GM19452 (cell line): ENCODE data around the gene OSBP2.

ENCODE experiments used
- ATAC-seq: cut with Tn5 transposase; IDR thresholded peaks from one replicate; pipeline ENCODE4 v1.9.1; 2021; ENCODE audit not compliant: unreplicated experiment

OSBP2 gene

GRCh38 chr22:30864441-30865420, 170.1 kb downstream of the OSBP2 start:
- no peak for ATAC-seq

- ATAC-seq = no peak
Observed at GRCh38 chr22:30865656-30866055, 171.0 kb downstream of the OSBP2 start.

GRCh38 chr22:30866216-30866615, 171.5 kb downstream of the OSBP2 start:
- ATAC-seq = no peak

DNA sequence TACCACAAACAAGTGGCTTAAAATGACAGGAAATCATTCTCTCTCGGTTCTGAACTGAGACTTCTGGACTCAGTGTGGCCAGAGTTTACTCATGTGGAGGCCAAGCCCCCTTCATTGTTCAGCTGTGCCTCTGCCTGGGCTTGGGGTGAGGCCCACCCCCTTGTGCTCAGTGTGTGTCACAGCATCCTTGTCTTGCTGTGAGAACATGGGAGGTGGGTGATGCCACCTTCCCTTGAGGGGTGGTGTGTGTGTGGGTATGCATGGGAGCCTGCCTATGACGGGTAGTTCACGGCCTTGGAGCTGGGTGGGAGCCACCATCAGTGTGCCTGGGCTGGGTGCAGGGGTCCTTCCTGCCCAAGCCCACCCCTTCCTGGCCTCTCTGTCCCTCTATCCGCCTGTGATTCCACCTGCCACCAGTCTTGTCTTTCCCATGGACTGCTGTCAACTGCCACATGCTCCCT, 172.2 kb downstream of the OSBP2 start:
- ATAC-seq = no peak

DNA sequence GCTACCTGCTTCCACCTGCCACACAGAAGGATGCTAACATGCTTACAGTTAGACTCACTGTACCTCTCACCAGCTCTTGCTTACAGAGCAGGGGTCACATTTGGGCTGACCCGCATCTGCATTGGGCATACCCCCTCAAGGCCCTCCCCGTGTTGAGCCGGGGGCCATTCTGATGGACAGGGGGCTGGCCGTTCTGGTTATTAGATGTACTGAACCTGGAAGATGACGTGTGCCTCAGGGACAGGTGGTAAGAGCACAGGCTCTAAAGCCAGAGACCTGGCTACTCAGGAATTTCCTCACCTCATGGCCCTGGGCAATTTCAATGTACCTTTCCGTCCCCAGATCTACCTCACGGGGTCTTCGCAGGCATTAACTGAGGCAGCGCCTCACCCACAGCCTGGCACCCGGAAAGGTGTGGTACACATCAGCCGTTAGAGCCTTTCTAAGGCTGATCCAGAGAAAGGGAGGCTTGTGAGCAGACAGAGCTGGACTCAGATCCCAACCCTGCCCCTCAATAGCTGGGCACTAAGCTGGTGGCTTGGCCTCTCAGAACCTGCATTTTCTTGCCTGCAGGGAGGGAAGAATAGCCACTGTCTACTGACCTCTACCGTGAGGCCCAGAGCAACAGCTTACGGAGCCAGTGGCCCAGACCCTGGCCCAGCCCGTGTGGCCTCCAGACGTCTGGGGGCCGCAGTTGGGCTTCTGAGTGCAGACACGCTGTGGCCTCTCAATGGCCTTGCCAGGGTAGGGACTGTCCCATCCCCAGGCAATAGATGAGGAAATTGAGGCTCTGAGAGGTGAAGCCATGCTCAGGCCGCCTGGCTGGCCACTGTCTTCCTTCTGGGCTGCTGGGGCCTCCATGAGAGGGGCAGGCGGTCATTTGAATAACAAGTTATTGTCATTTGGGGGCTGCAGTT, 173.3 kb downstream of the OSBP2 start:
- ATAC-seq = no peak

GRCh38 chr22:30868663-30869385, 174.2 kb downstream of the OSBP2 start:
- no peak for ATAC-seq

GRCh38 chr22:30869667-30870395, 175.2 kb downstream of the OSBP2 start:
- ATAC-seq = no peak

DNA sequence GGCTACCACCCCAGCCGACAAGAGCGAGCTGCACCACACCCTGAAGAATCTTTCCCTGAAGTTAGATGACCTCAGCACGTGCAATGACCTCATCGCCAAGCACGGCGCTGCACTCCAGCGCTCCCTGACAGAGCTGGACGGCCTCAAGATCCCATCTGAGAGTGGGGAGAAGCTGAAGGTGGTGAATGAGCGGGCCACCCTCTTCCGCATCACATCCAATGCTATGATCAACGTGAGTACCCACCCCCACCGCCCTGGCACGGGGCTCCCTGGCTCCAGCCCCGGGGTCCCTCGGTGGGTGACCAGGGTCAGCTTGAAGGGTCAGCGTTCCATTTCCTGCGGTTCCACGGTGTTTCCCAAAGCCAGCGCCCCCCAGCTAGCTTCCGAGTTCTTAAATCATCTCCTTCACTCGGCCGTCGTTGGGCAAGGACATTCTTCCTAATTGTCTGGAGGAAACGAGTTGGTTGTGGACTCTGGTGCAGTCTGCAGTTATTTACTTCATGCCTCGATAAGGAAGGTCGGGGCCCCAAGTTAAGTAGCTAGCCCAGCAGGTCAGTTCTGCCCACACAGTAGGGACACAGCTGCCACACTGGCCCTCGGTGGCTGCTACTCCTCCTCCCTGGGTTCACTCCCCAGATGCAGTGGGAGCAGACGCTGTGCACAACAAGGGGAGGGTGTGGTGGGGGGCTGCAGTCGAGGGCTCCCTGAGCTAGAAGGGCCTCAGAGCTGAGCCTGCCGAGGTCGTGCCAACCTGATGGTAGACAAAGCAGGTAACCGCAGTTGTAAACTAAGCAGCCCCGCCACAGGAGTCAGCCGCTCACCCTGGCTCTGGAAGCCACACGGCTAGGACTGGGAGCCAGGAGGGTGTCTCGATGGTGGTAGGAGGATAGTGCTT, 176.0 kb downstream of the OSBP2 start:
- no peak for ATAC-seq

DNA sequence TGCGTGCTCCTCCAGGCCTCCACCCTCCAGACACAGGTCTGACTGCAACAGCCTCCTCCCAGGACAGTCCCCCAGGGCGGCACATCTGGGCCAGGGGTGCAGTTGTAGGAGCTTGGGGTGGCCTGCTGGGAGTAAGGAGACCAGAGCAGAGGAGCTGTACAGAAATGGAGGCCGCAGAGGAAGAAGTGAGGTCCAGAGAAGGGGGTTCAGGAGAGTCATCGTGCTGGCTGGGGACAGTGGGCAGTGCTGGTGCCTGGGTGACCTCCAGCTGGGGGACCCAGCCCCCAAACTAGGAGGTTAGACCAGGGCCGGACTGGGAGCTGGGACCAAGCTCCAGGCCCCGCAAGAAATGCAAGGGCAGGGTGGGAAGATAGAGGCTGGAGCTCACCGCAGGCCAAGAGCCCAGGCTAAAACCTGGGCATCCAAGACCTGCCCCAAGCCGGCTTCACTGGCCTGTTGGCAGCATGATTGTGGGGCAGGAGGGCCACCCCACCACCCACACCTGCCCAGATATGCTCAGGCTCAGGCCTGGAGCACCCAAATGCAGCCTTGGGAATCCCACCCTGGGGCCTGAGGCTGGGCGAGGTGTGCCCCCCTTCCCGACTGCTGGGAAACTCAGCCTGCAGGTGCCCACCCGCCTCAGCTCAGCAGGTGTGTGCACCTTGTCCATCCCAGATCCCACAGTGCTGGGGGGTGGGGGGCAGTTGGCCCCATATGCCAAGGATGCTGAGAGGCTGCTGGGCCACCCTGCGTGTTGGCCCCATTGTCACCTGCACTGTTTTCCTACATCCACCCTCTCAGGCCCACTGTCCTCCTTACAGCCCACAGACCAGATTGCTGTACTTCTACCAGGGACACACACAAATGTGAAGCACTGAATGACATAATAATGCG, 177.0 kb downstream of the OSBP2 start:
- ATAC-seq = no peak

- ATAC-seq = no peak
Observed at GRCh38 chr22:30872285-30873041, 177.8 kb downstream of the OSBP2 start.

DNA sequence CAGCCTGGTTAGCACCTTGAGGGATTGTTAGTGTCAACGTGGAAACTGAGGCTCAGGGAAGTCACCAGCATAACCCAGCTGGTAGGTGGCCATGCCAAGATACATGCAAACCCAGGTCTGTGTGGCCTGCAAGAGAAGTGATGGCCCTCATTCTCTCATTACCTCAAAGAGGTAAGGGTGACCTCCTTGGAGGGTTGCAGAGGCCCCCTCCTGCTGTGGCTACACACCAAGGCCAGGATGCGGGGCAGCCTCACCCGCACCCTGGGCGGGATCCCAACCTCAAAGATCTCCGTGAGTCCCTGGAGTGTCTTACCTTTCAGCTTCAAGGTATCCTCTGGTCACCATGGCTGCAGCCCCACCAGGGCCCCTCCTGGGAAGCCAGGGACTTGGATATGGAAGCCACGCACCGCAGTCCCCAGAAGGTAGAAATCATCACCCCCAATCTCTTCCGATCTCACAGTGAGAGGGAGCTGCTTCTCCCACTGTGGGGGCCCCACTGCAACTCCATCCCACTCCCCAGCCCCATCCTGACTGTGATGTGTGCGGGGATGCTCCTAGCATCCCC, 178.5 kb downstream of the OSBP2 start:
- no peak for ATAC-seq

DNA sequence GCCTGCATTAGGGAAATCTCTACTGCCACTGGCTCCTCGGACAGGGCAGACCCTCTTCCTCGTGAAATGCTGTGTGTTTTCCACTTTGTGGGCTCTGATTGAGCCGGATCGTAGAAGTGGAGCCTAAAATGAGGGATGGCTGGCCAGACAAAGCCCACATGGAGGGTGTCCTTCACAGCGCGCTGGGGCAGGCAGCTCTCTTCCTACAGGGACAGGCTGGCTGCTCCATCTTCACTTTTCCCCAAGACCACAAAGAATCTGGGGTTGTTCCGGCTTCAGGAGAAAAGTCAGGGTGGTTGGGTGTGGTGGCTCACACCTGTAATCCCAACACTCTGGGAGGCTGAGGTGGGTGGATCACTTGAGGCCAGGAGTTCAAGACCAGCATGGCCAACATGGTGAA, 179.0 kb downstream of the OSBP2 start:
- ATAC-seq = no peak

- no peak for ATAC-seq
Observed at GRCh38 chr22:30874431-30875370, 180.0 kb downstream of the OSBP2 start.

DNA sequence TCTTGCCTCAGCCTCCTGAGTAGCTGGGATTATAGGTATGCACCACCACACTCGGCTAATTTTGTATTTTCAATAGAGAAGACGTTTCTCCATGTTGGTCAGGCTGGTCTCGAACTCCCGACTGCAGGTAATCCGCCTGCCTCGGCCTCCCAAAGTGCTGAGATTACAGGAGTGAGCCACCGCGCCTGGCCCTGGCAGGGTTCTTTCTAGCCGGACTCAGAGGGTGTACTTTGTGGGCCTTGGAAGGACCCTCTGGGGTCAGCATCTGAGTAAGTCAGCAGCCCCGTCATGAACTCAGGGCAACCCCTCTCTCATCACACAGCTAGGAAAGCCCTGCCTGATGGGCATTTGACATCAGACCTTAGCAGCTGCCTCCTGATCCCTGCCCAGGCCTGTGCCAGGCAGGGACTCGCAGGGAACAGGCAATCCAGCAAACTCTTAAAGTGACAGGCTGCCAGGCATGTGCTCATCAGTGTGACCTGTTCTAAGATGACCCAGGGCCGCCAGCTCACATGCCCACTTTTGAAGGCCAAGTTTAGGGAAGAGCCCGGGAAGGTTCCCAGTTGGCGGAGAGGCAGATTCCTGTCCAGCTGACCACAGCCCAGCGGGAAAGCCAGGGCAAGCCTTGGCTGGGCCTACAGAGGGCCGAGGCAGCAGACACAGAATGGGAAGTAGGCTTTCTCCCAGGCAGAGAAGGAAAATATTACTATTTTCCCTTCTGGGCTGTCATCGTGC, 181.0 kb downstream of the OSBP2 start:
- no peak for ATAC-seq

- ATAC-seq = no peak
Observed at GRCh38 chr22:30876221-30876751, 181.6 kb downstream of the OSBP2 start.
